GM12874 (cell line): ENCODE results near the gene SKI.

Source experiments
- TF ChIP-seq, protein P1 (sequence below): IDR thresholded peaks from 2 replicates; pipeline ENCODE4 v1.5.1; 2011; ENCODE audit warnings: low read depth, mild to moderate bottlenecking, control low read depth, low read length, moderate library complexity; ENCODE audit not compliant: insufficient read depth

The SKI gene

DNA sequence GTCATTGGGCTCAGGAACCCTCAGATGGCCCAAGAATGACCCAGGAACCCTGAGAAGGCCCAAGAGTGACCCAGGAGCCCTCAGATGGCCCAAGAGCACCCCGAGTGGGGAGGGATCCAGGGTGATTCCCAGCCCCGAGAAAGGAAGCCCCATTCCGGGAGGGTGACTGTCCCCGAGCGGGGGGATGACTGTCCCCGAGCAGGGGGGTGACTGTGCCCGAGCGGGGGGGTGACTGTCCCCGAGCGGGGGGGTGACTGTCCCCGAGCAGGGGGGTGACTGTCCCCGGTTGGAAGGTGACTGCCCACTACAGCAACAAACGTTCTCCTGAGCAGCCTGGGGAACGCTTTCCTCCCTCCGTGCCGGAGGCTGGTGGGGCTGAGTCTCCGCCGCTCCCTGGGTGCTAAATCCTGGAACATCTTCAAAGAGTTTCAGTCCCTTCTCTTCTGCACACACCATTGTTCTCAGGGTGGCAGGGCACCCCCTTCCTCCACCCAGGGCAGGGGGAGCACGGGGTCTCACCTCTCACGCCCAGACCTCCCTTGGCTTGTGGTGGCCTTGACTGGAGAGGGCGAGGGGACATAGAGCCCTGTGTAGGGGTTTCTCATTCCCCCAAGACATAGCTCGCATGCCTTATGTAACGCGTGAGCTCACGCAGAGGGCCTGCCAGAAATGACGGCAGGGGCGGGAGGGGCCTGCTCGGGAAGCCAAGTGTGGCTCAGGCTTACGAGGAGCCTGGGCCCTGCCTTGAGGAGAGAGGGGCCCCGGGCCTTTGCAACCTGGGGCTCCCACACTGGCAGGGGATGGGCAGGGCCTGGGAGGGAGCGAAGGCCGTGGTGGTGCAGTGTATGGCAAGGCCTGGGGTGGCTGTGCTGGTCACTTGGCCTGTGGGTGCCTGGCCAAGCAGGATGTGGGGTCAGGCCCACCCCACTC is 14.3 kb upstream of the SKI start:
- TF ChIP-seq, protein P1, sequence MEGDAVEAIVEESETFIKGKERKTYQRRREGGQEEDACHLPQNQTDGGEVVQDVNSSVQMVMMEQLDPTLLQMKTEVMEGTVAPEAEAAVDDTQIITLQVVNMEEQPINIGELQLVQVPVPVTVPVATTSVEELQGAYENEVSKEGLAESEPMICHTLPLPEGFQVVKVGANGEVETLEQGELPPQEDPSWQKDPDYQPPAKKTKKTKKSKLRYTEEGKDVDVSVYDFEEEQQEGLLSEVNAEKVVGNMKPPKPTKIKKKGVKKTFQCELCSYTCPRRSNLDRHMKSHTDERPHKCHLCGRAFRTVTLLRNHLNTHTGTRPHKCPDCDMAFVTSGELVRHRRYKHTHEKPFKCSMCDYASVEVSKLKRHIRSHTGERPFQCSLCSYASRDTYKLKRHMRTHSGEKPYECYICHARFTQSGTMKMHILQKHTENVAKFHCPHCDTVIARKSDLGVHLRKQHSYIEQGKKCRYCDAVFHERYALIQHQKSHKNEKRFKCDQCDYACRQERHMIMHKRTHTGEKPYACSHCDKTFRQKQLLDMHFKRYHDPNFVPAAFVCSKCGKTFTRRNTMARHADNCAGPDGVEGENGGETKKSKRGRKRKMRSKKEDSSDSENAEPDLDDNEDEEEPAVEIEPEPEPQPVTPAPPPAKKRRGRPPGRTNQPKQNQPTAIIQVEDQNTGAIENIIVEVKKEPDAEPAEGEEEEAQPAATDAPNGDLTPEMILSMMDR = no peak

DNA sequence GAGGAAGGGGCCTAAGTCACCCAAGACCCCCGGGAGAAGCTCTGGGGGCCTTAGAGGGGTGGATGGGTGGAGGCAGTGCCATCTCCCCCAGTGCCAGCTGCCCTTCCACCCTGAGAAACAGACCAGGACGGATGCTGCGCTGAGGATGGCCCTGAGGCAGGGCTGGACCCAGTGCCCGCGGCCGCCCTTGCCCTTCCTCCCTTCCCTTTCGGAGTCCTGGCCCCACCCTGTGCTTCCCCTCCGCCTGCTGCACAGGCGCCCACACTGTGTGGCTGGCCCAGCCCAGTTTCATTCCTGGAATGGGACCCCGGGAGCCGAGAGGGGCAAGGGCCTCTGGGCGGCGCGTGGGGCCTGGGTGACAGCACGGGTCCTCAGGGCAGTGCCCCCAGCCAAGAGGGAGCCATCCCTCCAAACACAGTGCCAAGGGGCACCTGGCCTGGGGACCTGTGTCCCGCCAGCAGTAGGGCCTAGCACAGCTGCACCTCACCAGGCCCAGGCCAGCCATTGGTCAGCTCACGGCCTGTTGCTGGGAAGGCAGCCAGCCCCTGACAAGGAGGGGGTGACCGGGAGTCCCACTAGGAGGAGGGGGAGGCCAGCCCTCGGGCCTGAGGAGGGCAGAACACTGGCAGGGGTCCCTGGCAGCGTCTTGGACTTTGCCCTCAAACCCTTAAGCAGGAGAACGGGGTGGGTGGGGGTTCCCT is 13.4 kb upstream of the SKI start:
- TF ChIP-seq, protein P1 = no peak

DNA sequence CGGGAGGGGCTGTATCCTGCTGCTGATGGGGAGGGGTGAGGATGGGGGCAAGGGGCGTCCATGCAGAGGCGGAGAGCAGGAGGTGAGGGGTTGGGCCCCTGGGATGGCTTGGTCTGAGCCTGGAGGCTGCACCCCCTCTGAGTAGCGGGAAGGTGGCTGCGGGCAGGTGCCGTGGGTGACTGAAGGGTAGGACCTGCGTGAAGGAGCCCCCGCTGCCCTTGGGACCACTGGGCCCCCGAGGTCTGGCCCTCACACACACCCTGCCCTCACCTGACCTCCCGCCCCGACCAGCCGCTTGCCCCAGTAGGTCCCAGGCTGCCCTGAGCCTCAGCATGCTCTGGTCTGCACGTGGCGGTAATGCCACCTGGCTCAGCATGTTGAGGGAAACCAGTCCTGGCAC is 12.8 kb upstream of the SKI start:
- TF ChIP-seq, protein P1 = no peak

DNA sequence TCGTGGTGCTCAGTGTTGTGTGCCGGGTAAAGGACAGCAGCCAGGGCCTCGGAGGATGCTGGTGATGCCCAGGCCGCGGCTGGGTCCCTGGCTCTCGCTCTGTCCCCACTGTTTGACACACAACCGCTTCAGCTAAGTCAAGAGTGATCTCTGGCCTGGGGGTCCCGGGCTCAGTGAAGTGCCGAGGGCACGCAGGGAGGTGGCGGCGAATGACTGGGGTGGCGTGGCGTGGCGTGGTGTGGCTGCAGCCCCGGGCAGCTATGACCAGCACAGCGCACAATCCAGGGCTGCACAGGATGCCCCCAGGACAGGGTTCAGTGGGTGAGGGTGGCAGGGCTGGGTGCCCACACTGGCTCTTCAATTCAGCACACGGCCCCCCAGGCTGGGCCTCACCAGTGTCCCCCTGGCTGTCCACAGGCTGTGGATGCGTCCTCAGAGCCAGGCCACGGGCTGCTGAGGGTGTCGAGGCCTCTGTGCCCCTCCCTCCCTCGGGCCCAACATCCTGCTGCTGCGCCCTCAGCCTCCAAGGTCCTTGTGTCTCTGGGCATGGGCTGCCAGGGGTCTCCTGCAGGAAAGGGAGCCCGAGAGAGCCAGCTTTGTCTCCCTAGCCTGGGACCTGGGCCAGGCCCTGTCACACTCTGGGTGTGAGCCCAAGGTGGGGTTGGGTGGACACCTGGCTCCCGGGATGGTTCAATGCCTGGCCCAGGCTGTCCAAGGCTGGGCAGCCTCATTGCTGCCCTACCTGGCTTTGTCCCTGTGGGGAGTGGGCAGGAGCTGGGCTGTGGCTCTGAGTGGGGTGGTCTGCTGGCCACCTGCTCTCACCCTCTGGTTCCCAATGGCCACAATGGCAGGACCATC is 12.0 kb upstream of the SKI start:
- TF ChIP-seq, protein P1 = no peak

DNA sequence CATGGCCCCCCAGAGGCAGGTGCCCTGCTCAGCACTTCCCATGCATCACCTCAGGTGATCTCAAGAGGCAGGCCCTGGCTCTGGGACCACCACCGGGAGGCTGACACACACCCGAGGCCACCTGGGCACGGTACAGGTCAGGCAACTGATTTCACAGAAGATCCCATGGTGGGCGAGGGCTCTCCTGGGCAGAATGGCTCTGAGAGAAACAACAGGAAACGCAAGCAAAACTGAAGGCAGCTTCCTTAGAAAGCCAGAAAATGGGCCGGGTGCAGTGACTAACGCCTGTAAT is 11.4 kb upstream of the SKI start:
- TF ChIP-seq, protein P1 = no peak

DNA sequence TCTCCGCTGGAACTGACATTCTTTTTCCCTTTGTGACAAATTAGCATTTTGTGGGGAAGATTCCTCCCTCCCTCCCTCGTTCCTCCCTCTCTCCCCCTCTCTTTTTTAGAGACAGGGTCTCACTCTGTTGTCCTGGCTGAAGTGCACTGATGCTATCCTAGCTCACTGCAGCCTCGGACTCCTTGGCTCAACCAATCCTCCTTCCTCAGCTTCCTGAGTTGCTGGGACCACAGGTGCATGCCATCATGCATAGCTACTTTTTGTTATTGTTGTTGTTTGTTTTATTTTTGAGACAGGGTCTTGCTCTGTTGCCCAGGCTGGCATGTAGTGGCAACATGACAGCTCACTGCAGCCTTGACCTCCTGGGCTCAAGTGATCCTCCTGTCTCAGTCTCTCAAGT is 6.8 kb upstream of the SKI start:
- TF ChIP-seq, protein P1 = no peak

DNA sequence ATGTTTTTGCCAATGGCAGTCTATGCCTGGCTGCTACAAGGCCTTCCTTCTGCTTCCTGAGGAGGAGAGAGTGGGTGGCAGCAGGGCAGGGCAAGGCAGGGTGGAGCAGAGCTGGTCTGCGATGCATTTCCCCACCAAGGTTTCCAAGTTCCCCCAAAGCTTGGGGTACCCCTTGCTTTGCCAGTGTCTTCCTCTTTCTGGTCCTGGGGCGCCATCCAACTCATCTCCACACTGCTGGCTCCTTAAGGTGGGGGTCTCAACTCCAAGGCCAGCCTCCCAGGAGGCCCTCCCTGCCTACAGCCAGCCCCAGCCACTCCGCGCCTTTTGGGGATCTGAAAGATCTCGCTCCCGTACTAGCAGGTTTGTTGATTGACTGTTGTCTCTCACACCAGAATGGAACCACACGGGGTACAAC is 3.9 kb upstream of the SKI start:
- TF ChIP-seq, protein P1 = no peak
